Sigmoid colon (tissue), 4 donors: ENCODE measurements around the gene GRK1.

Experiments used
- CTCF ChIP-seq, 4 experiments: fragments of 450-650 bp in 3 of 4; fragments of 200-600 bp in 1 of 4; IDR thresholded peaks; one replicate each; pipeline ENCODE4 v1.5.1; 2016 to 2019; ENCODE audit warnings: antibody characterized with exemption in 4 of 4, mild to moderate bottlenecking in 3 of 4, moderate library complexity in 2 of 4
- EP300 ChIP-seq, 4 donors: sonication (generic); formaldehyde crosslinking; IDR thresholded peaks; one replicate each; pipeline ENCODE4 v1.6.1; 2017; ENCODE audit warnings: antibody characterized with exemption in 4 of 4
- POLR2A ChIP-seq, 2 donors: fragments of 450-650 bp; IDR thresholded peaks; one replicate each; pipeline ENCODE4 v1.6.1; 2016; ENCODE audit warnings: antibody characterized with exemption in 2 of 2, mild to moderate bottlenecking in 2 of 2, moderate library complexity in 2 of 2

- TF ChIP-seq CTCF (IDR thresholded peaks at IDR 0.05) (no peak), POLR2A (IDR thresholded peaks at IDR 0.05) (no peak), EP300 (IDR thresholded peaks at IDR 0.05) (no peak)
These were observed 8.2 kb upstream of the GRK1 start for GRCh38 chr13:113658836-113659235.
